Cerebellar nuclear complex (tissue), 1 donor: ENCODE results near the gene REV3L.
"Not testable (repeated sequence)": the region's sequence is repeated elsewhere in the genome, so short reads cannot be mapped to it uniquely, and the experiment has no call there.

ENCODE experiments used
- DNase-seq, 2 experiments: peaks; one replicate each; lab custom pipeline; 2025; lab: John Stamatoyannopoulos, UW

The REV3L gene, protein sequence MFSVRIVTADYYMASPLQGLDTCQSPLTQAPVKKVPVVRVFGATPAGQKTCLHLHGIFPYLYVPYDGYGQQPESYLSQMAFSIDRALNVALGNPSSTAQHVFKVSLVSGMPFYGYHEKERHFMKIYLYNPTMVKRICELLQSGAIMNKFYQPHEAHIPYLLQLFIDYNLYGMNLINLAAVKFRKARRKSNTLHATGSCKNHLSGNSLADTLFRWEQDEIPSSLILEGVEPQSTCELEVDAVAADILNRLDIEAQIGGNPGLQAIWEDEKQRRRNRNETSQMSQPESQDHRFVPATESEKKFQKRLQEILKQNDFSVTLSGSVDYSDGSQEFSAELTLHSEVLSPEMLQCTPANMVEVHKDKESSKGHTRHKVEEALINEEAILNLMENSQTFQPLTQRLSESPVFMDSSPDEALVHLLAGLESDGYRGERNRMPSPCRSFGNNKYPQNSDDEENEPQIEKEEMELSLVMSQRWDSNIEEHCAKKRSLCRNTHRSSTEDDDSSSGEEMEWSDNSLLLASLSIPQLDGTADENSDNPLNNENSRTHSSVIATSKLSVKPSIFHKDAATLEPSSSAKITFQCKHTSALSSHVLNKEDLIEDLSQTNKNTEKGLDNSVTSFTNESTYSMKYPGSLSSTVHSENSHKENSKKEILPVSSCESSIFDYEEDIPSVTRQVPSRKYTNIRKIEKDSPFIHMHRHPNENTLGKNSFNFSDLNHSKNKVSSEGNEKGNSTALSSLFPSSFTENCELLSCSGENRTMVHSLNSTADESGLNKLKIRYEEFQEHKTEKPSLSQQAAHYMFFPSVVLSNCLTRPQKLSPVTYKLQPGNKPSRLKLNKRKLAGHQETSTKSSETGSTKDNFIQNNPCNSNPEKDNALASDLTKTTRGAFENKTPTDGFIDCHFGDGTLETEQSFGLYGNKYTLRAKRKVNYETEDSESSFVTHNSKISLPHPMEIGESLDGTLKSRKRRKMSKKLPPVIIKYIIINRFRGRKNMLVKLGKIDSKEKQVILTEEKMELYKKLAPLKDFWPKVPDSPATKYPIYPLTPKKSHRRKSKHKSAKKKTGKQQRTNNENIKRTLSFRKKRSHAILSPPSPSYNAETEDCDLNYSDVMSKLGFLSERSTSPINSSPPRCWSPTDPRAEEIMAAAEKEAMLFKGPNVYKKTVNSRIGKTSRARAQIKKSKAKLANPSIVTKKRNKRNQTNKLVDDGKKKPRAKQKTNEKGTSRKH (N-terminal part only)

DNA sequence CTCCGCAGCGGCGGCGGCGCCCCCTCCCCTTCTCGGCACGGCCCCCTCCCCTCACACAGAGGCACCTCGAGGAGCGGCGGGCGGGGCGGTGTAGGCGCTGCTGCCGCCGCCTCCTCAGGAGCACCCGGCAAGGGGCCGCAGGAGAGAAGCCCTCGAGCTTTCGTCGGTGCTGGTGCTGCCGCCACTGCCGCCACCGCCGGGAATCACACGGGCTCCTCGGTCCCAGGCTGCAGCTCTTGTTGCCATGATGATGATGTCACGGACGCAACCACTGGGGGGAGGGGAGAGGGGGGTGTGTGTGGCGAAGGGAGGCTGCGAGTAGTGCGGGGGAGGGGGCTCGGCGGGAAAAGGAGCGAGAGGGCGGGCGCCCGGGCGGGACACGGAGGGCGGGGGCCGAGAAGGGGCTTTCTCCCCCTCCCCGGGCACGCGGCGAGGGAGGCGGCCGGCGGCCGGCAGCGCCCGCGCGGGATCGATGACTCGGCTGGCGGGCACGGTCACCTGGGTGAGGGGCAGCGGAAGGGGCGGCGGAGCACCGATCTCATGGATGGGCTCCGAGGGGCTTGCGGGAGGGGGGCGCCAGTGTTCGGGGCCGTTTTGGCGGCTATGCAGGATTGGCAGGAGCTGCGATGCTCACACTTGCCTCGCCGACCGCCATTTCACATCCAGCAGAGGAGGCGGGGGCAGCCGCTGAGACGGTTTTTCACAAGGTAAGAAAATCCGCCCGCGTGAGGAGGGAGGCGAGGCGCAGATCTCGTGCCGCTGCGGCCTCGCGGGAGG lies at the start of gene REV3L:
Gene REV3L (minus strand): TSS at position 260 of the 777 bp plus-strand sequence. CDS start 330 bp downstream, outside the sequence.
- peak in 1 of 2 experiments; percentile 66 for DNase-seq

DNA sequence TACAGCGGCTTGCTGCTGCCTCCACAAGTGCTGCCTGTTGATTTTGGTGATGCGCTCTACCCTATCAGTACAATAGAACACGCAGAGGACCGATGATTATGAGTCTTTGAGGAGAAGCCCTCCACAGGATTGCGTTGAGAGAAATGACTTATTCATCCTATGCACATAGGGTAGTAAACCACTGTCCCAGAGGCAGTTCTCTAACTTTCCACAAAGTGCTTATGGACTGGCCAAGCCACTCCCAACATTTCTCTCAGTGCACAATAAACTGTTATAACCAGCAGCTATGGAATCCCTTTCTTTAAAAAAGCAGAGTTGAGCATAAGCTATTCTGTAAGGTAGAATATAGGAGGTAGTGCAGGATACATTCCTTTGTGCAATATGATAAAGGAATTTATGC lies 48.2 kb upstream of the REV3L start:
- no peak for DNase-seq

DNA sequence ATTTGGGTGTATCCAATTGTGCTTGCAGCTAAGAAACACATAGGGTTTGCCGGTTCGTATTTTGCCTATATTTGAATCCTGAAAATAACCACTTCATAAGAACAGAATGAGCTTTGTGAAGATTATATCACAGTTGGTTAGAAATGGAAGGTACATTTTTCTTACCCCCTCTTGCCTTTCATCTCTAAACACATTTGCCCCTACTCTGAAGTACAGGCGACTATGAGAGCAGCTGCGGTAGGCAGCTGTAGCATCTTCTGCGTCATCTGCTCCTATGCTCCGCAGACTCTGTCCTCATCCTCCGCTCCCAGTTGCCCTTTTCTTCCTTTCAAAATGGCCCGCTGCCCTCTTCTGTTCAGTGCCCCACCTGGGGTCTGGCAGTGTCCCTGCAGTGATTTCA lies 47.6 kb upstream of the REV3L start:
- DNase-seq, result no peak

DNA sequence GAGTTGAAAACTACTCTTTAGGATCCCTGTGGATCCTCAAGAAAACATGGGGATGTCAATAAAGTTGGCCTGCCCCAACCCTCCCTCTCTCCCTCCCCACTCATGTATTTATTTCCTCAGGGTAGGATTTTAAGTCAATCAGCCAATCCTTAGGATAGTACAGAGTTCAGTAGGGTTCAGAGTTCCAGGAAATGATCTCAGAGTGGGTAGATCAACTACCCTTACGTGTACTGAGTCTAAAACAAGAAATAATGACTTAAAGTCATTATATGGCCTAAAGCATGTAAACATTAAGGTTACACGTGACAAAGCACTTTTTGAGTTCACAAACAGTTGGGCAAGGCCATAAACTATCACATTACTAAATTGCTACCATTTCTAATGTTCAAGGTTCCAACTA lies 47.2 kb upstream of the REV3L start:
- no peak for DNase-seq

DNA sequence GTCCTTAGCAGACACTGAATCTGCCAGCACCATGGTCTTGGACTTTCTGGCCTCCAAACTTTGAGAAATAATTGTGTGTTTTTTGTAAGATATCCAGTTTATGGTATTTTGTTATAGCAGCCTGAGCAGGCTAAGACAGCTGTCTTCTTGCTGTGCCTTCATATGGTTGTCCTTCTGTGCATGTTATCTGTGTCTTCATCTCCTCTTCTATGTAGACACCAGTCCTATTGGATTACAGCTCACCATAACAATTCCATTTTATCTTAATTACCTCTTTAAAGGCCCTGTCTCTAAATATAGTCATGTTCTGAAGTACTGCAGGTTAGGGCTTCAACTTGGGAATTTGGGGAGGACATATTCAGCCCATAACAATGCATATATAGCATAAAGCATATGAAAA lies 44.3 kb upstream of the REV3L start:
- no peak for DNase-seq

DNA sequence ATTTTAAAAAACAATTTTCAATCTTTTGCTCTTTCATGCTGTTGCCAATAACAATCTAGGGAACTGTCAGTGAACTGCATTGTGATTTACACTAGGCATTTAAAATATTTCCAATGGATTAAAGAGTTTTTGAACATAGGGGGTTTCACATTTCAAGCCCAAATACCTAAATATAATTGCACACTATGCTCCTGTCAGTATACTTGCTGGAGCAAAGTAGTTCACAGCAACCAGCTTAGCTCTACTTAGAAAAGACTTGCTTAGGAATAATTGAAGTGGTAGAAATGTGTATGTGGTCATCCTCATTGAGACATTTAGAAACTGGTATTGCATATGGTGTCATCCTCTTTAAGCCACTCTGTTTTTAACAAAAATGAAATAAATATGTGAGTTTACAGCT lies 41.7 kb upstream of the REV3L start:
- no peak for DNase-seq

DNA sequence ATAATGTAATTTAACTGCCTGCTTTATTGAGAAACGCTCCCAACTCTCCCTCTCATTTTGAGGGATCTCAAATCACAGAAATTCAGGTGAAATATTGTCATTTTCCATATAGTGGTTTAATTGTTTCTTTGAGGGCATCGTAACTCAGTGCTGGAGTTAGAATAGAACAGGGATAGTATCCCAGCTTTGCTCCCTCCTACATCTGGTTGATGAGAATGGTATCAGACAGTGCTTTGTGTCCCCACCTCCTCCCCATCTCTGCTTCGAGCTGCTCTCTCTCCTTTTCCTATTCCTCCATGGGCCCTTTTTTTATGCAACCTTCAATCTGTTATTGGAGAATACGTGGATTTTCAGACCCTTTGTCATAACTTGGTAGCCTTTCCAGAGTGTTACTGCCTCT lies 41.2 kb upstream of the REV3L start:
- DNase-seq, result no peak

DNA sequence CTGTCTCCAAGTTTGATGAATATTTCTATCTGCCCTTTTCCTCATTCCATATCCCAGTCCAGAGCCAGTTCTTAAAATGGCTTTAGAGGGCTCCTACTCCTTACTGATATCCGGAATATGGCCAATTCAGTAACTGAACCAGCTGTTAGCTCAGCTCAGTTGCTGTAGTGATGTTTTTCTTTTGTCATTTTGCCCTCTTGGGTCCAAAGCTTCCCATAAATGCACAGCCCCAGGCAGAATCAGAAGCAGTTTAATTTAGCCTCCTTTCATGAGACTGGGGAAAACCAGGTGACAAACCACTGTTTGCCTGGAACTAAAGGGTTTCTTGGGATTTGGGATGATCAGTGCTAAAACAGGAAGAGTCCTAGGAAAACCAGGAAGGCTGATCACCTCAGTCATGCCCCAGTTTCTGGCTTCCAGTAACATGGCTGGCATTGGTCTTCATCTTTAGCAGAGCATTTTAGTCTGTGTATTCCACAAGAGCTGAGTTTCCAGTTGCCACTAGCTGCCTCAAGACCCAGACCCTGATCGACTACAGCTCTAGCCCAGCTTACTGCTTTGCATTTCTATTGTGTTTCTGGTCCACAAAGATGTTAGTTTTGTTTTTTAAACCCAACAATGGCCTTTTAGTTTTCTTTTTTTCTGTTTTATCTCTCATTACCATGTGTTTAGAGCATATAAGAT lies 40.6 kb upstream of the REV3L start:
- DNase-seq, result no peak

DNA sequence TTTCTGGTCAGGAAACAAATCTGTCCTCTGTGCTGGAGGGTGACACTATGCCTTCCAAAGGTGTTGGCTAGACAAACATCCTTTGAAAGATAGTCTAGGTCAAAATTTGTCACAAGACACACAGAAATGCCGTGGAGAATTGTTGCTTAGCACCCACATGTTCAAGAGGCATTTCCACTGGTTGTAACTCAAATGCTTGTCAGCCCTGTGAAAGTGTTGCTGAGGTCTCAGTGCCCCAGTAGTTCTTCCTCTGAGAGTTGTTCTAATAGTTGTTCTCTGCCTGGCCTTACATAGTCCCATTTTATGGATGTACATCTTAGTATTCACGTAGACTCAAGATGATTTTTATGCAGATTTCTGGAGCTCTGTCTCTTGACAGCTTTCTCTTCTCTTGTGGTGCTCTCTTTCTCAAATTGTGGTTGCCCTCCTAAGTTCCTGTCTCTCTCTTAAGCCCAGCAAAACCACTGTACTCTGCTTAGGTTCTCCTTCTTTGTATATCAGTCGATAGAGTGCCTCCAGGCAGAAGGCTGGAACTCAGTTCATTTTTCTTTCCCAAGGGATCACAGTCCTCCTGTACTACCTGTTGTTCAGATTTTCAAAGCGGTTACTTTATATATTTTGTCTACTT lies 39.5 kb upstream of the REV3L start:
- DNase-seq, result no peak

DNA sequence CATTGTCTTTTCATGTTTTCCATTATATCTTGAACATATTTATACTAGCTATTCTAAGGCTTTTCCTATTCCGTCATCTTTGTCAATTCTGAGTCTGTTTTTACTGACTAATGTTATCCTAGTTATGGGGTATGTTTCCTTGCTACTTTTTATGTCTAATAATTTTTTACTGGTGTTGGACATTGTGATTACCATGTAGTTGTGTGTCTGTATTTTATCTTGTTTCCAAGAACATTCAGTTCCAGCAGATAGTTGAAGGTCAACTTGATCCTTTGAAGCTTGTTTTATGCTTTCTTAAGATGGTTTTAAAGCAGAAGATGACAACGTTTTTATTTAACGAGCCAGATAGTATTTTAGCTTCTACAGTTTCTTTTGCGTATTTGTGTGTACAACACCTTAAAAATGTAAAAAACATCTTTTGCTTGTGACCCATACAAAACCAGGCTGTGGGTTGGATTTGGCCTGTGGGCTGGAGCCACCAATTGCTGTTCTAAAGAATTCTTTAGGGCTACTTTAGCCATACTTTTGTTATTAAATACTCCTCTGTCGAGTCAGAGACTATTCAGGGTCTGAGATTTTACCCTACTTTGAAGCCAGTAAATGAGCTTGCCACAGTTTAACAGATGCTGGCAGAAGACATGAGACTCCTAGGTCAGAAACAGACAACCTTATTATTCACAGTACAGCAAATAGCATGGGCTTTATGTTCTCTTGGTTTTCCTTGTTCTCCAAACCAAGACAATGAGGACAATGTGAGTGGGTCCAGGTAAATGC lies 38.7 kb upstream of the REV3L start:
- DNase-seq, result no peak

DNA sequence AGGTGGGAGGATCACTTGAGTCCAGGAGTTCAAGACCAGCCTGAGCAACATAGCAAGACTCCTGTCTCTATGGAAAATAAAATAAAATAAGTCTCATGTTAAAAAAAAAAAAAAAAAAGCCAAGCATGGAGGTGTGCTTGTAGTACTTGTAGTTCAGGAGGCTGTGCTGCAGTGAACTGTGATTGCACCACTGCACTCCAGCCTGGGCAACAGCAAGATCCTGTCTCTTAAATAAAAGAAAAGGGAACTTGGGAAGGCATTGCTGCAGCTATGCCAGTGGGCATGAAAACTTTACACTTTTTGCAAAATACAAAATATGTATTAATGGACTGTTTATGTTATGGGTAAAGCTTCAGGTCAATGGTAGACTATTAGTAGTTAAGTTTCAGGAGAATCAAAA lies 37.5 kb upstream of the REV3L start:
- DNase-seq, result no peak

DNA sequence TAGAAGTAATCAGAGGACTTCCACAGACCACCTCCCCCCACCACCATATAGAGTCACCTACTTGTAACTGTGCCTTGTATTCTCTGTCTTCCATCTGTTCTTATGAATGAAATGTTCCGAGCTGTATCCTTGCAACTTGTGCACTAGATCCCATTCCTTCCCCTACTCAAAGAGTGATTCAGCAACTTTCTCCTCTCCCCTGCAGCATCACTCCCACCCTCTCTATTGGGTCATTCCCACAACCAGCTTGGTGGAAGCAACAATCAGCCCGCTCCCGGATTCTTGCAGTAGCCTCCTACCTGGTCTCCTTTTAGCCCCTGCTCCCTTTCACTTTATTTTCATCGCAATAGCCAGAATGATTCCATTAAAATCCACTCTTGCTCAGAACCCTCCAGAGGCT lies 34.9 kb upstream of the REV3L start:
- no peak for DNase-seq

DNA sequence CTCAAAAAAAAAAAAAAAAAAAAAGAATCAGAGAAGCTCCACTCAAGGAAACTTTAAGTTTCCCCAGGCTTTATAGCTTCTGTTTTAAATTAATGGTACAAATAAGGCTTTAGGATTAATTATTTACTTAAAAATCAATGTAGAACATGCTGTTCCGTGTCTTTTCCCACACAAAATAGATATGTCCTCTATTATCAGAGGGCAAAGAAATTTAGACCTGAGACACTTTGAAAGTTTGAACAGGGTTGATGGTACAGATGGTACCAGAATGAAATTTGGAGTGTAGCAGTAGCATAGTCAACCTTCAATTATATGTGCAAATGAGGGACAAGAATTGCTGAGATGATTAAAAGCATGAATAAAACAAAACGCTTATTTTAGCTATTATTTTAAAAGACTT lies 32.2 kb upstream of the REV3L start:
- DNase-seq, result no peak

DNA sequence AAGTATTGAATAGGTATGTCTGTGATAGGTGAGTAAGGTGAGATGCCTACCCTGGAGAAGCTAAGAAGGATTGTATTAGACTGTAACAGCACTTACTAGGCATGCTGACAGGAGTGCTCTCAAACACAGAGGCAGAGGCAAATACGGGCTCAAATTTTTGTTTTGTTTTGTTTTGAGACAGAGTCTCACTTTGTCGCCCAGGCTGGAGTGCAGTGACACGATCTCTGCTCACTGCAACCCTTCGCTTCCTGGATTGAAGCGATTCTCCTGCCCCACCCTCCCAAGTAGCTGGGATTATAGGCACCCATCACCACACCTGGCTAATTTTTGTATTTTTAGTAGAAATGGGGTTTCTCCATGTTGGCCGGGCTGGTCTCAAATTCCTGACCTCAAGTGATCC lies 31.5 kb upstream of the REV3L start:
- DNase-seq, result not testable (repeated sequence)

DNA sequence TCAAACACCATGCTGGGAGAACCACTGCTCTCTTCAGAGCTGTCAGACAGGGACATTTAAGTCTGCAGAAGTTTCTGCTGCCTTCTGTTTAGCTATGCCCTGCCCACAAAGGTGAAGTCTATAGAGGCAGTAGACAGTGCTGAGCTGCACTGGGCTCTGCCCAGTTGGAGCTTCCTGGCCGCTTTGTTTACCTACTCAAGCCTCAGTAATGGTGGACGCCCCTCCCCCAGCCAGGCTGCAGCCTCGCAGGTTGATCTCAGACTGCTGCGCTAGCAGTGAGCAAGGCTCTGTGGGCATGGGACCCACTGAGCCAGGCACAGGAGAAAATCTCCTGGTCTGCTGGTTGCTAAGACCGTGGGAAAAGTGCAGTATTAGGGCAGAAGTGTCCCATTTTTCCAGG lies 24.2 kb upstream of the REV3L start:
- not testable (repeated sequence) for DNase-seq

DNA sequence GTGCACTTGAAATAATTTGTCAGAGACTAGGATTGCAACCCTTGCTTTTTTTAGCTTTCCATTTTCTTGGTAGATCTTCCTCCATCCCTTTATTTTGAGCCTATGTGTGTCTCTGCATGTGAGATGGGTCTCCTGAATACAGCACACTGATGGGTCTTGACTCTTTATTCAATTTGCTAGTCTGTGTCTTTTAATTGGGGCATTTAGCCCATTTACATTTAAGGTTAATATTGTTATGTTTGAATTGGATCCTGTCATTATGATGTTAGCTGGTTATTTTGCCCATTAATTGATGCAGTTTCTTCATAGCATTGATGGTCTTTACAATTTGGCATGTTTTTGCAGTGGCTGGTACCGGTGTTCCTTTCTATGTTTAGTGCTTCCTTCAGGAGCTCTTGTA lies 22.5 kb upstream of the REV3L start:
- DNase-seq, result not testable (repeated sequence)

DNA sequence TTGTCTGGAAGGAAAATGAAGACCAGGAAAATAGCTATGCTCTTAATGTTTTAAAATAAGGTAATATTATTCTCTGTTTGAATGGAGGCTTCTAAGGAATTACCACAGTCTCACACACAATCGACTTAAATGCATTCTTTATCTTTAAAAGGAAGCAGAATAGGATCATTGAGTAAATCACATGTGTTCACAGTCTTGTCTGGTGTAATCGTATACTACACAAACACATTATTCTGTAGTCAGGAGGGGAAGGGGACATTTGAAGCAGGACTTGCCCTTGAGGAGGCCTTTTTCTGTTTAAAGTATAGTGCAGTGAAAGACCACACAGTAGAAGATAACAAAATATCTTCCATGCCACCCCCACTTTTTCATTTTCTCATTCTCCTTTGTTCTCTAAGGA lies 20.6 kb upstream of the REV3L start:
- no peak for DNase-seq

DNA sequence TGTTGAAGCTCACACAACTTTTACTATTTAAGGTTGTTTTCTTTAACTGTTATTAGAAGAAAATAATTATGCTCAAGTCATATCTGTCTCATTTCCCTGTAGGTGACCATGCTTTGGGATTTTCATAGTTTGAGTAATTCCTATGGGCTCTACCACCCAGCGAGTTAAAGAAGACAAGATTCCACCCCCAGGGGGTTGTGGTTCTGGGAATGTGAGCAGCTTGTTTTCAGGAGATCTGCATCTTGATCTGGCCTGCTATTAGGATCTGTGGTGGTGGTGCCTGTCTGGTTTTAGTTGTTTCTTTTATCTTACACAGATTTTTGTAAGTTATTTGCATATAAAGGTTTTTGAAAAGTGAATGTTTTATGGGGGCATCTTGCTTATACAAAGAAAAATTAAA lies 20.2 kb upstream of the REV3L start:
- DNase-seq, result no peak

DNA sequence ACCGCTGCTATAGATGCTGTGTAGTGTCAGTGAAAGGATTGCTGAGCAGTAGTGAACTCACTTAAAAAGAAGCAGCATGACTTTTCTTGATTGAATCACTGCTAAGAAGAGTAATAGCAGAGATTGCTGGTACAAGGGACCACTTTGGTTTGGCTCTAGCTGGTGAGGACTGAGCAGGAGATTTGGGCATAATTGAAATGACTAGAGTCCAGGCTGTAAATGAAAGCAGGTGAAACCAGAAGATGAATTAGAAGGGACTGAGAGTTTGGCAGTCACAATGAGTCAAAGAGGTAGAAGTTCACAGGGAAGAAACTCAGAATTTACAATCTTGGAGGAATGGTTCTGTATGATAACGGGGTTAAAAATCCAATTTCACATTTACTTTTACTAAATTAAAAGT lies 19.1 kb upstream of the REV3L start:
- DNase-seq, result no peak

DNA sequence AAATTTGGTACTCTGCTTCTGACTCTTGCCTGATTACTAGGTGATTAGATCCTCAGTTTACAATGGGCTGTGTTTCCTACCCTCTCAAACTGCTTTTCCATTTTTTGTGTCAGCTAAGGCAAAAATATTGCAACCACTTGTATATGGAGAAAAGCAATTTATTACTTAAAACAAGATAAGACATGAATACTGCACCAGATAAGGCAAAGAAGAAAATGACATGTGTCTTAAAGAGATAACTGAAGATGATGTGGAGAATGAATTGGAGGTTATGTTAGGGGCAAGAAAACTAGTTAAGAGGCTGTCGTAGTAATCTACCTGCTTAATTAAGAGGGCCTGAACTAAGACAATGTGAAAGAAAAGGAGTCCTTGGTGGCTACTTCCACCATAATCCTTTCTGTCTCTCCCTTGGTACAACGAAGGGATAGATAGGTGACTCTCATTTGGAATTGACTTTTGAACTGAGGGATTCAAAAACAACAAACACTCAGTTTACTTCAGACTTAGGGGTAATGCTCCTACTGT lies 16.3 kb upstream of the REV3L start:
- DNase-seq, result no peak
